ENCODE data around the gene ADD1. TPM values are rescaled to one million over a fixed set of nuclear protein-coding genes. Genes with fewer than 3 reads are reported as not detected.
A peak's percentile ranks its signal among the peaks of the same experiment; 100 is the strongest.

ADD1 gene
- total RNA-seq = 100 to 1,000 TPM; 297 to 327 TPM
- long read RNA-seq, donor 1, full-length matches to known transcripts = 3 of 122 reads
- long read RNA-seq, donor 1, partial matches to known transcripts = 84 of 122 reads
- long read RNA-seq, donor 1, other reads (novel, unspliced or antisense) = 35 of 122 reads
- long read RNA-seq, donor 2, full-length matches to known transcripts = 3 of 220 reads
- long read RNA-seq, donor 2, partial matches to known transcripts = 184 of 220 reads
- long read RNA-seq, donor 2, other reads (novel, unspliced or antisense) = 33 of 220 reads

DNA sequence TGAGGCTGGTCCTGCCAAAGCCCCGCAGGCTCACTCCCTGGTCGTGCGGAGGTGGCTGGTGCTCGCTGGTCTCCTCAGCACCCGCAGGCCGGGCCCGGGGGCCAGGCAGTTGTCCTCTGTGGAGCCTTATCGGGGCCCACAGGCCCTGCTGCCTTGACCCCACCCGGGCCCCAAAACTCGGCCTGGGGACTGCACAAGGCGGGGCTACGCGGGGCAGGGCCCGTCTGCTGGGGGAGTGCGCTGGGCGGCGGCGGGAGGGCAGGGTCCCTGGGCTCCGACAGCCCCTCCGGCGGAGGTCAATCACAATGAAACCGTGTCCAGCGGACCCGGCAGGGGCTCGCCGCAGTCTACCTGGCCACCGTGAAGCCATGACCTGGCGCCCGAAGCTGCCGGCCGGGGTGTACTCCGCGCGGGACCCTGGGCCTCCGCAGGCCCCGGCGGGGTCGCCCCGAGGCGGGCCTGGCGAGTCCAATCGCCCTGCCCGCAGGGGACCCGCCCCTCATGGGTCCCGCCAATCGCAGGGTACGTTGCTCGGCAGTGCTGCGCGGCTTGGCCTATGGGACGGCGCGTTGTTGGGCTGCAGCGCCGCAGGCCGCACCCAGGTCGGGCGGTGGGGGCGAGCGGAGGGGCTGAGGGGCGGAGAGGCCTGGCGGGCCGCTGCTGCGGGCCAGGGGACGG is at the start of gene ADD1:
Gene ADD1, plus strand, starts transcription at position 582 of the 678 bp plus-strand sequence. CDS start 32,072 bp downstream, outside the sequence.
- intact Hi-C loops (cut with DNase I) = no loop called here
- DNase-seq (ENCODE audit: low spot score) = peak; percentile 97

DNA sequence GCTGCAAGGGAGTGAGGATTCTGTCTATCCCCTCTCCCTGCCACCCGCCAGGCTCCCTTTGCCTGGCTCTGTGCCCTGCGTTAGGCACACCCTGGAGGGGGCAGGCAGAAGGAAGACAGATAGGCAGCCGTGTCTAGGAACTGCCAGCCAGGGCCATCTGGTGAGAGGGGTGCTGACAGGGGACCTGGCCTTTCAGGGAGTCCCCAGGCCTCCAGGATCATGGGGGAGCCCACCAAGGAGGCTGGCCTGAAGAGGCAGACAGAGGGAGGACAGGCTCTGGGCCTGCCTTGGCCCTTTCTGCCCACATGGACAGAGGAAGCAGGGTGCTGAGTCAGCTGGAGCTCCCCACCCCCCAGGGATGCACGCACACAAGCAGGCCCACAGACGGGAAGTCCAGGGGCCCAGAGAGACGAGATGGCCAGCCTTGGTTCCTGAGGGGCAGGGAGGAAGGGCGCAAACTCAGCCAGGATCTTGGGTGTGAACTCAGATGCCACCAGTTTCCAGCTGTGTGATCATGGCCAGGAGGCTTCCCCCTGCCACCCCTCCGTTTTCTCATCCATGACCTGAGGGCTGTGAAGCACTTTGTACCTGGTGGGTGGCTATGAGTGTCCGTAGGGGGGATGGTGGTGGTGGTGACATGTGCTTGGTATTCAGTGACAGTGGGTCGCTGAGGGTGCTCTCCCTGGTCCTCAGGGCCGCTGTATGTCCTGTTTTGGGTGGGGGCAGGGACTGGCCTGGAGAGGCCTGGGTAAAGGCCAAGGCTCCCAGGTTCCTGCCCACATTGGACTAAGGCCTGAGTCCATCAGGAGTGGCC is 49.0 kb upstream of the ADD1 start:
- intact Hi-C loops (cut with DNase I) = no loop called here
- DNase-seq (ENCODE audit: low spot score) = peak; percentile 94

DNA sequence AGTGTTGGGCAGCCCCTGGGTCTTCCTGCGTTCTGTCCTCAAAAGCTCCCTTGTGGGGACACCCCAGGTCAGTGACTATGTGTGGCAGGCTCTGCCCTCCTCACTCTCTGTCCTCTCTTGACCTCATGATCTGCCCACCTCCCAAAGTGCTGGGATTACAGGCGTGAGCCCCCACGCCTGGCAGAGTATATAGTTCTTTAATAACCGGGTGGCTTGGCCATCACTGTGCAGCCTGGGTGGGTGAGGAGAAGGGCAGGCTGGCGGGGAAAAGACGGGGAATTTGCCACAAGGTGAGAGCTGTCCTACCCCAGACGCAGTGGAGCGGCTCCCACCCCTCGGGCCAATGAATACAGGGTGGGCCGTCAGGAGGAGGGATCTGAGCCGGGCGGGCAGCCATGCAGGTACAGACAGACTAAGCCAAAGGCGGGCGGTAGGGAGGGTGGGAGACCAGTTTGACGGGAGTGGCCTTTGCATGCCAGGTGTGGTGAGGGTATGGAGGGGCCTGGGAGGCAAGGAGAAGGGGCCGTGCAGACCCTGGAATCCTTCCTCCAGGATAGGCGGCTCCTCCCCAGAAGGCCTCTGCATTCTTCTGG is 48.2 kb upstream of the ADD1 start:
- intact Hi-C loops (cut with DNase I) = no loop called here
- peak; percentile 62 for DNase-seq (ENCODE audit: low spot score)

- peak; percentile 81 for DNase-seq (ENCODE audit: low spot score)
- intact Hi-C loops (cut with DNase I) = no loop called here
These were observed 47.5 kb upstream of the ADD1 start for GRCh38 chr4:2795893-2796848.

DNA sequence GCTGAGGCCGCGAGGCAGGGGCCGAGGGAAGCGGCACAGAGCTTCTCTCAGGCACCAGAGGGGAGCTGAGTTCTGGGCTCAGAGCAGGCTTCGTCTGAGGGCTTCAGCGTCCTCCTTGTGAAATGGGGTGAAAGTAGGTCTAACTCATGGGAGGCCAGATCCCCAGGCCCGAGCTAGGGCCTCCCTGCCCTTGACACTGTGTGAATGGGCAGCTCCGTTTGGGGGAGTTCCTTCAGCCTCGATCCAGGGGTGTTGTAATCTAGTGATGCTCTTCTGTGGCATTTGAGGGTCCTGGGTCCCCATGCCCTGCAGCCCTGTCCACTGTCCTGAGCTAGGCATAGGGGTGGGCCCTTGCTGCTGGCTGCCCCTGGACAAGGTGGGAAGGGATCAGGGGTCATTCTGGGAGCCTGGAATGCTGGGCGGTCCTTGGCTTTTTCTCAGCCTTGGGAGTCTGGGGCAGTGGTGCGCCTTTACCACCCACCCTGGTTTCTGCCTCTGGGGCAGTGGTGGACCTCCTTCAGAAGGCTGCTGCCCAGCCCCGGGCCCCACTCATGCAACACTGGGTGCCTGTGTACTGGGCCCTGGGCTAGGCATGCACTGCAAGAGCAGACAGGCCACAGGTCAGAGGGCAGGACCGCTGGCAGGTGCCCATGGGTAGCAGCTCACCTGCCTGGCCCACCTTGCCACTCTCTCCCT is 46.6 kb upstream of the ADD1 start:
- peak; percentile 62 for DNase-seq (ENCODE audit: low spot score)
- intact Hi-C loops (cut with DNase I) = no loop called here

DNA sequence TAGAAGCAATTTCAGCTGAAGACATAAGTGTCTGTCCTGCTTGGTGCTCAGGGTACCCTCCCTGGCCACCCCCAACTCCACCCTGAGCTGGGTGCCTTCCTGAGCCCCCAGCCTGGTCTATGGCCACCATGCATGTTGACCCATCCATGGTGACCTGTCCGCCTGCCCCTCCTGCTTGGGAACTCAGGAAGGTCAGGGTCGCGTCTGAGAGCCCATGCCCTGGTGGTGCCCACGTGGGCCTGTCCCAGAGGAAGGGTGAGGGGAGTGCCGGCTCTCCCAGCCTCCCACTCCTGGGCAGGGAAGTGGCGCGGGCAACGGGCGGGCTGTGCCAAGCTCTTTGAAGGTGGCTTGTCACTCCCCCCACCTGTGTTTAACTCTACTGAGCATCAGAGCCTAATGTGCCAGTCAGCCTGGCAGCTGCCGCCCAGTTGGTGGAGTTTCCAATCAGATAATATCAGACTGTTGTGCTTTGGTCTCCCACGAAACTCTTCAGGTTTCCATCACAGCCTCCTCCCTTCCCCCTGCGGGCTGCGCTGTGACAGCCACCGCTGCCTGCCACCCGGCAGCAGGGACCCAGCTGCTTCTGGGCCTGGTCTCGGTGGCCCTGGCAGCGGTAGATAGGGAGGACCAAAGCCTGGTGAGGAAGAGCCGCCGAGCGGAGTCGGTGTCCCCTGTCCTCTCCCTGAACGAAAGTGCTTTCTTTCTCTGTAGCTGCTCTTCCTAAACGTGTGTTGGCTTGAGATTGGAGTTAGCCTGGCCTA is 45.9 kb upstream of the ADD1 start:
- peak; percentile 73 for DNase-seq (ENCODE audit: low spot score)
- intact Hi-C loops (cut with DNase I) = no loop called here

- intact Hi-C loops (cut with DNase I) = no loop called here
- peak; percentile 92 for DNase-seq (ENCODE audit: low spot score)
These were observed 45.0 kb upstream of the ADD1 start for GRCh38 chr4:2798399-2799223.

GRCh38 chr4:2799224-2799911 is 44.3 kb upstream of the ADD1 start:
- intact Hi-C loops (cut with DNase I) = no loop called here
- DNase-seq (ENCODE audit: low spot score) = peak; percentile 80

DNA sequence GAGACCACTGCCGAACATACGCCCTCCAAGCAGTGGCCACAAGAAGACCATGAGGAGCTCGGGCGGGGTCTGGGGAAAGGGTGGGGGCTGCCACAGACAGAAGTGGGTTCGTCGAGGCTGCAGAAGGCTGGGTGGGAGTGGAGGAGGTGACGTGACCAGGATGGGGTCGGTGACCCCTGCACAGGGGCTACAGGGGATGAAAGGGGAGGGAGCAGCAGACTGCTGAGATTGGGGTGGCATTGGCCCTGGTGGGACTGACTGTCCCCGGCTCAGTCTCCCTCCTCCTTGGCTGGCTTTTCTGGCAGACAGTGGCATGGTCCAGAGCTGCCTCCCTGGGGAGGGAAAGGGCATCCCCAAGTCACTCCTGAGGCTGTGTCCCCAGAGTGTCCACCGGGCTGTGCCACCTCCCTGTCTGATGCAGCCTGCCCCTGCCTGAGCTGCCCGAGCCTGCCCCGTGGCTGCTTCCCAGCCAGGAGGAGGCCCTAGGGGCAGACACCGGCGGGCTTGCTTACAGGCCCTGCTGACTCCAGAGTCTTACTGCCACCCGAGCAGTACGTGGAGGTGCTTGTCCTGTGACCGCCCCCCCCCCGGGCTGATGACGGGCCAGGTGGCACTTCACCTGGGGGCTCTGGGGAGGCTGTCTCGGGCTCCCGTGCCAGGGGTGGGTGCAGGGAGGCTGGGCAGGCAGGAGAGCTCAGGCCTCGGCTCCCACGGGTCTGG is 43.5 kb upstream of the ADD1 start:
- DNase-seq (ENCODE audit: low spot score) = peak; percentile 82
- intact Hi-C loops (cut with DNase I) = loop anchor here in 1 of 2 donors (10.0 kb wide), 1 partner anchor 55 kb away; no protein-coding TSS in a partner anchor

- DNase-seq (ENCODE audit: low spot score) = peak; percentile 93
- intact Hi-C loops (cut with DNase I) = loop anchor here (1.0 to 10.0 kb wide), 2 partner anchors 54 to 136 kb away; no protein-coding TSS in a partner anchor
These were observed 42.7 kb upstream of the ADD1 start for GRCh38 chr4:2800691-2801596.

DNA sequence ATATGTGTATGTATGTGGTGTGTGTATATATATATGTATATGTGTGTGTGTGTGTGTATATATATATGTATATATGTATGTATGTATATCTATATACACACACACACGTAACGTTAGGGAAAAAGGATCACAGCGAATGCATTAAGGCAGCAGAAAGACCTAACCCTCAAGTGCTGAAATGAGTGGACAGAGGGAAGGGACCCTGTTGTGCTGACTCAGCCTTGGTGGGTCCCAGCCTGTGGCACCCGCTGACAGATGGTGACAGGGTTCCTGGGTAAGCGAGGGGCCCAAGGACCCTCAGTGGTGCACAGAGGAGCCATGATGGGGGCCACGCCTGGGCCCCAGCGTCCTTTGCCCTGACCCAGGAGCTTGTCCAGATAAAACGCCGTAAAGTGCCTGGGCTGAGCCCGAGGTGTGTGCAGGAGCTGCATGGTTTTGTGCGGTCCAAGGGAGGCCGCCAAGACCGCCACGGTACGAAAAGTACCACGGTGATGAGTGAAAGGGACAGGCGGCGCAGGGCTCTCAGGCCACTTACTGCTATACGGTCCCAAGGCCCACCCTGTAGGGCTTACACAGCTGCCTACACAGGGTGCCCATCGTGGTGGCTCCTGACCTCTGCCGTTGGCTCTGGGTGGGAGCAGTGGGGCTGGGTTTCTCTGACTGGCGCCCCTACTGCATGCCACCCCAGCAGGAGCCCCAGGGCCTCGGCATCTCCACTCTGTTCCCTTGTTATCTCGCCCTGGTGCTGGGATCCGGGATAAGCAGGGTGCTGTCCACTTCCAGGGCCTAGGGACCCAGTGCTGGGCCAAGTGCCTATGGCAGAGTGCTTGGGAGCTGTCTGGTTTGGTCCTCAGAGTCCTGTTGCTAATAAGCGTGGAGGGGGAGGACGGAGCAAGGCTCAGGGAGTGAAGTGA is 40.8 kb upstream of the ADD1 start:
- intact Hi-C loops (cut with DNase I) = loop anchor here in 1 of 2 donors (10.0 kb wide), 1 partner anchor 52 kb away; no protein-coding TSS in a partner anchor
- DNase-seq (ENCODE audit: low spot score) = peak; percentile 74

DNA sequence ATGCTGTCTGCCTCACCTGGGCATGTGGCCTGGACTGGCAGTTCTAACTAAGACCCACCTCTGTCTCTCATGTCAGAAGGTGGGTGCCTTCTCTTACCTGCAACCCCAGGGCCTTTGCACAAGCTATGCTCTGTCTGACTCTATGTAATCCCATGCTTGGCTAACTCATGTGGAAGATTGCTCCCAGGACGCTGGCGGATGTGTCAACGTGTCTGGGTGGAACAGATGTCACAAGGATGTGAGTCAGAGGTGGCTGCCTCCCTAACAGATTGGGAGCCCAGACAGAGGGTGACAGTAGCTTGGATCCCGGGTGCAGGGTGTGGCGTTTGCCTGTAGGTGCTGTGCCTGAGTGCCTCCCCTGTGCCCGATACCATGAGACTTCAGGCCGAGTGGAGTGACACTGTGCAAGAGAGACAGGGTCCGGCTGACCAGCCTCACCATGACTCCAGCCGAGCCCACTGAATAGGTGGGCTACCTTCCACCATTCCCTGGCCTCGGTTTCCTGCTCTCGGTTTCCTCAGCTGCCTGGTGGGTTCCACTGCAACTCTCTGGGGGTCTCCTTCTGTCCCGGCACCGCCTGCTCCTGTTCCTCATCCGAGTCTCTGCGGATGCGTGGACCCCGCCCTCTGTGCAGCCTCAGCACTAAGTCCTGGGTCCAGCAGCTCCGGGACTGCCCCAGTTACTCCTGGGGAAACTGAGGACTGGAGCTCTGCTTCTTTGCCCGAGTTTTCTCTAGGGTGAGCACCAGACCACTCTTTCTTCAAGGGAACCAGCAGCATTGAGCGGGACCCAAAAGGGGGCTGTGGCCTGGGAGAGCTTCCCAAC is 39.8 kb upstream of the ADD1 start:
- intact Hi-C loops (cut with DNase I) = loop anchor here in 1 of 2 donors (10.0 kb wide), 1 partner anchor 51 kb away; no protein-coding TSS in a partner anchor
- peak; percentile 81 for DNase-seq (ENCODE audit: low spot score)
